ENCODE measurements around the gene CYTH1.
A peak's percentile ranks its signal among the peaks of the same experiment; 100 is the strongest.

CYTH1 gene

GRCh38 chr17:78818152-78818846, 36.2 kb upstream of the CYTH1 start:
- no peak for ATAC-seq
- no peak overlapping the region for H3K4me3 Mint-ChIP-seq
- peaks cover 13% of the 10 kb centered on the region for H3K4me1 Mint-ChIP-seq
- no peaks in the 10 kb centered on the region for H3K27me3 Mint-ChIP-seq
- peaks cover 59% of the 10 kb centered on the region for H3K36me3 Mint-ChIP-seq
- H3K27ac Mint-ChIP-seq, result peak overlapping the region; percentile 43
- no peaks in the 10 kb centered on the region for H3K9me3 Mint-ChIP-seq

GRCh38 chr17:78817123-78817522, 35.0 kb upstream of the CYTH1 start:
- no peak overlapping the region for H3K4me3 Mint-ChIP-seq
- H3K9me3 Mint-ChIP-seq, result no peaks in the 10 kb centered on the region
- no peak for ATAC-seq
- peaks cover 18% of the 10 kb centered on the region for H3K4me1 Mint-ChIP-seq
- H3K36me3 Mint-ChIP-seq, result peaks cover 57% of the 10 kb centered on the region
- H3K27me3 Mint-ChIP-seq, result no peaks in the 10 kb centered on the region
- H3K27ac Mint-ChIP-seq, result no peak overlapping the region

- Mint-ChIP-seq H3K4me3 (no peak overlapping the region), H3K4me1 (peaks cover 18% of the 10 kb centered on the region), H3K27me3 (no peaks in the 10 kb centered on the region), H3K27ac (no peak overlapping the region), H3K36me3 (peaks cover 63% of the 10 kb centered on the region), H3K9me3 (no peaks in the 10 kb centered on the region)
- no peak for ATAC-seq
Observed at GRCh38 chr17:78815696-78816095, 33.6 kb upstream of the CYTH1 start.

GRCh38 chr17:78812855-78813254, 30.8 kb upstream of the CYTH1 start:
- no peak overlapping the region for H3K4me3 Mint-ChIP-seq
- no peaks in the 10 kb centered on the region for H3K27me3 Mint-ChIP-seq
- ATAC-seq, result no peak
- peaks cover 66% of the 10 kb centered on the region for H3K36me3 Mint-ChIP-seq
- H3K4me1 Mint-ChIP-seq, result peaks cover 6% of the 10 kb centered on the region
- no peaks in the 10 kb centered on the region for H3K9me3 Mint-ChIP-seq
- no peak overlapping the region for H3K27ac Mint-ChIP-seq

- Mint-ChIP-seq H3K9me3 (no peaks in the 10 kb centered on the region), H3K4me3 (no peak overlapping the region), H3K27me3 (no peaks in the 10 kb centered on the region), H3K36me3 (peaks cover 81% of the 10 kb centered on the region), H3K4me1 (peaks cover 37% of the 10 kb centered on the region), H3K27ac (no peak overlapping the region)
- ATAC-seq, result no peak
Observed at GRCh38 chr17:78808163-78808562, 26.1 kb upstream of the CYTH1 start.

GRCh38 chr17:78806451-78806850, 24.4 kb upstream of the CYTH1 start:
- peak; percentile 69 for ATAC-seq
- Mint-ChIP-seq H3K27ac (peak overlapping the region; percentile 74), H3K9me3 (no peaks in the 10 kb centered on the region), H3K36me3 (peaks cover 80% of the 10 kb centered on the region), H3K4me3 (no peak overlapping the region), H3K27me3 (no peaks in the 10 kb centered on the region), H3K4me1 (peaks cover 34% of the 10 kb centered on the region)

- no peak for ATAC-seq
- no peaks in the 10 kb centered on the region for H3K27me3 Mint-ChIP-seq
- peak overlapping the region; percentile 74 for H3K27ac Mint-ChIP-seq
- no peak overlapping the region for H3K4me3 Mint-ChIP-seq
- peaks cover 80% of the 10 kb centered on the region for H3K36me3 Mint-ChIP-seq
- H3K9me3 Mint-ChIP-seq, result no peaks in the 10 kb centered on the region
- H3K4me1 Mint-ChIP-seq, result peaks cover 38% of the 10 kb centered on the region
Observed at GRCh38 chr17:78805301-78805700, 23.2 kb upstream of the CYTH1 start.

- H3K36me3 Mint-ChIP-seq, result peaks cover 80% of the 10 kb centered on the region
- H3K27ac Mint-ChIP-seq, result peak overlapping the region; percentile 74
- H3K4me1 Mint-ChIP-seq, result peaks cover 44% of the 10 kb centered on the region
- no peak overlapping the region for H3K4me3 Mint-ChIP-seq
- no peaks in the 10 kb centered on the region for H3K9me3 Mint-ChIP-seq
- H3K27me3 Mint-ChIP-seq, result no peaks in the 10 kb centered on the region
- no peak for ATAC-seq
Observed at GRCh38 chr17:78804777-78805176, 22.7 kb upstream of the CYTH1 start.

- Mint-ChIP-seq H3K4me3 (no peak overlapping the region), H3K36me3 (peaks cover 82% of the 10 kb centered on the region), H3K4me1 (peaks cover 58% of the 10 kb centered on the region), H3K27ac (peak overlapping the region; percentile 68), H3K27me3 (no peaks in the 10 kb centered on the region), H3K9me3 (no peaks in the 10 kb centered on the region)
- ATAC-seq, result no peak
Observed at GRCh38 chr17:78803186-78803845, 21.2 kb upstream of the CYTH1 start.

GRCh38 chr17:78802459-78802858, 20.4 kb upstream of the CYTH1 start:
- Mint-ChIP-seq H3K4me1 (peaks cover 57% of the 10 kb centered on the region), H3K27me3 (no peaks in the 10 kb centered on the region), H3K9me3 (no peaks in the 10 kb centered on the region), H3K4me3 (no peak overlapping the region), H3K27ac (no peak overlapping the region), H3K36me3 (peaks cover 85% of the 10 kb centered on the region)
- ATAC-seq, result no peak

- H3K27ac Mint-ChIP-seq, result no peak overlapping the region
- peak; percentile 67 for ATAC-seq
- peaks cover 84% of the 10 kb centered on the region for H3K36me3 Mint-ChIP-seq
- H3K4me3 Mint-ChIP-seq, result no peak overlapping the region
- H3K27me3 Mint-ChIP-seq, result no peaks in the 10 kb centered on the region
- no peaks in the 10 kb centered on the region for H3K9me3 Mint-ChIP-seq
- H3K4me1 Mint-ChIP-seq, result peaks cover 53% of the 10 kb centered on the region
Observed at GRCh38 chr17:78802008-78802407, 19.9 kb upstream of the CYTH1 start.

GRCh38 chr17:78800132-78800931, 18.3 kb upstream of the CYTH1 start:
- peak overlapping the region; percentile 56 for H3K27ac Mint-ChIP-seq
- peaks cover 82% of the 10 kb centered on the region for H3K36me3 Mint-ChIP-seq

GRCh38 chr17:78798695-78799559, 16.9 kb upstream of the CYTH1 start:
- ATAC-seq, result peak; percentile 69
- Mint-ChIP-seq H3K27me3 (no peaks in the 10 kb centered on the region), H3K9me3 (no peaks in the 10 kb centered on the region), H3K4me1 (peaks cover 31% of the 10 kb centered on the region), H3K27ac (peak overlapping the region; percentile 56), H3K4me3 (no peak overlapping the region), H3K36me3 (peaks cover 90% of the 10 kb centered on the region)

More at GRCh38 chr17:78800132-78800931, 18.3 kb upstream of the CYTH1 start:
- H3K27me3 Mint-ChIP-seq, result no peaks in the 10 kb centered on the region
- H3K4me1 Mint-ChIP-seq, result peaks cover 36% of the 10 kb centered on the region
- no peak overlapping the region for H3K4me3 Mint-ChIP-seq
- no peaks in the 10 kb centered on the region for H3K9me3 Mint-ChIP-seq
- no peak for ATAC-seq

GRCh38 chr17:78797691-78798585, 15.9 kb upstream of the CYTH1 start:
- Mint-ChIP-seq H3K9me3 (no peaks in the 10 kb centered on the region), H3K4me1 (peaks cover 23% of the 10 kb centered on the region), H3K27me3 (no peaks in the 10 kb centered on the region), H3K4me3 (no peak overlapping the region), H3K36me3 (peaks cover 88% of the 10 kb centered on the region), H3K27ac (peak overlapping the region; percentile 56)
- ATAC-seq, result no peak

Data from stimulated activated memory B cell treated with anti-CD40 and anti-IgM and Interleukin-4, amounts not matched to agents 10 μg/mL and 1 μg/mL and 100 μg/mL, for 72 hours (primary cell).